Measurements from ENCODE around the gene KRT72. TPM values are rescaled to one million over a fixed set of nuclear protein-coding genes. Genes with fewer than 3 reads are reported as not detected.
A peak's percentile ranks its signal among the peaks of the same experiment; 100 is the strongest.

KRT72 gene
- total RNA-seq, 1 experiment from 2014 or later, result not detected

- Histone ChIP-seq H3K27me3 (replicated peaks) (peaks cover 9% of the 10 kb centered on the region; the same call in 1 of the 2 replicates), H3K27ac (no peak overlapping the region), H3K36me3 (no peaks in the 10 kb centered on the region)
These were observed 55.1 kb downstream of the KRT72 start for GRCh38 chr12:52546126-52546525.

GRCh38 chr12:52543985-52544883, 57.0 kb downstream of the KRT72 start:
- no peak overlapping the region for H3K4me3 ChIP-seq
- no peak overlapping the region for H3K27ac ChIP-seq
- H3K27me3 ChIP-seq (replicated peaks), result no peaks in the 10 kb centered on the region
- H3K9me3 ChIP-seq (replicated peaks), result no peaks in the 10 kb centered on the region
- no peaks in the 10 kb centered on the region for H3K36me3 ChIP-seq
- peaks cover 3% of the 10 kb centered on the region for H3K4me1 ChIP-seq (replicated peaks)
- no peak for DNase-seq (ENCODE audit: low read depth in 1 of 2, low spot score in 2 of 2)

More at GRCh38 chr12:52546126-52546525, 55.1 kb downstream of the KRT72 start:
- no peaks in the 10 kb centered on the region for H3K9me3 ChIP-seq (replicated peaks)
- H3K4me3 ChIP-seq, result no peak overlapping the region
- no peaks in the 10 kb centered on the region for H3K4me1 ChIP-seq (replicated peaks)
- DNase-seq (ENCODE audit: low read depth in 1 of 2, low spot score in 2 of 2), result no peak

GRCh38 chr12:52542785-52543318, 58.4 kb downstream of the KRT72 start:
- H3K27ac ChIP-seq, result no peak overlapping the region
- H3K36me3 ChIP-seq, result no peaks in the 10 kb centered on the region
- H3K4me1 ChIP-seq (replicated peaks), result peaks cover 14% of the 10 kb centered on the region
- H3K9me3 ChIP-seq (replicated peaks), result no peaks in the 10 kb centered on the region
- H3K27me3 ChIP-seq (replicated peaks), result no peaks in the 10 kb centered on the region
- no peak for DNase-seq (ENCODE audit: low read depth in 1 of 2, low spot score in 2 of 2)
- H3K4me3 ChIP-seq, result no peak overlapping the region

DNA sequence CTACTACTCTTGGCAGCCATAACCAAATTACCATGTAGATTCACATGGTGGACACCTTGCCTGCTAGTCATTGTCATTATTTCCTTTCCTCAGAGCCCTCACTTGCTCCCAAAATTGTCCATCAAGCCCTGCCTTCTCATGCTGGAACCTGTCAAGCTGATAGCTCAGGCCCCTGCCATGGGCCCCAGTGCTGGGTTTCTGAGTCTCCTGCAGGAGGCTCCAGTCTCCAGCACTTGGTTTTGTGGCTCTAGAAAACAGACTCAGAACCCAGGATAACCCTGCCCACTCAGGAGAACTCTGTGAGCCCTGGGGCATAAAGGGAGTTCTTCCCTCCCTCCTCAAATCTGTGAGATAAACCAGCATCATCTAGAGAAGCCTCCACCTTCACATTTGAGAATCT, 59.1 kb downstream of the KRT72 start:
- no peak for DNase-seq (ENCODE audit: low read depth in 1 of 2, low spot score in 2 of 2)
- no peak overlapping the region for H3K4me3 ChIP-seq
- no peaks in the 10 kb centered on the region for H3K27me3 ChIP-seq (replicated peaks)
- H3K27ac ChIP-seq, result no peak overlapping the region
- H3K9me3 ChIP-seq (replicated peaks), result no peaks in the 10 kb centered on the region
- H3K4me1 ChIP-seq (replicated peaks), result peaks cover 14% of the 10 kb centered on the region
- H3K36me3 ChIP-seq, result no peaks in the 10 kb centered on the region

DNA sequence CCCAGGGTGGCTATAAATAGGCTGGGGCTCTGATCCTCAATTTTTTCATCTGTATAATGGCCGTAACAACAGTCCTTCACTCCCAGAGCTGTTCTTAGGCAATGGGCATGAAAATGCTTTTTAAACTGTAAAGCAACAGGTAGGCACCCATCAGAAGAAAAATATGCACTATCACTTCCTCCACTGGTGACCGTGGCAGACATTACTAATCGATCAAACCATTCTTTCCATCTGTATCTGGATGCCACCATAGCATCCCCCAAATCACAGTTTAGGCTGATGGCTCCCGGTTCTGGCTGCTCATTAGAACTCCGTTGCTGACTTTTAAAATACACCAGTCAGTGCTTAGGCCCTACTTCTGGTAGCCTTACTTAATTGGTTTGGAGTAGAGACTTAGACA, 59.6 kb downstream of the KRT72 start:
- Histone ChIP-seq H3K27me3 (replicated peaks) (no peaks in the 10 kb centered on the region), H3K27ac (no peak overlapping the region), H3K9me3 (replicated peaks) (no peaks in the 10 kb centered on the region), H3K4me1 (replicated peaks) (peaks cover 14% of the 10 kb centered on the region), H3K4me3 (no peak overlapping the region), H3K36me3 (no peaks in the 10 kb centered on the region)
- no peak for DNase-seq (ENCODE audit: low read depth in 1 of 2, low spot score in 2 of 2)

DNA sequence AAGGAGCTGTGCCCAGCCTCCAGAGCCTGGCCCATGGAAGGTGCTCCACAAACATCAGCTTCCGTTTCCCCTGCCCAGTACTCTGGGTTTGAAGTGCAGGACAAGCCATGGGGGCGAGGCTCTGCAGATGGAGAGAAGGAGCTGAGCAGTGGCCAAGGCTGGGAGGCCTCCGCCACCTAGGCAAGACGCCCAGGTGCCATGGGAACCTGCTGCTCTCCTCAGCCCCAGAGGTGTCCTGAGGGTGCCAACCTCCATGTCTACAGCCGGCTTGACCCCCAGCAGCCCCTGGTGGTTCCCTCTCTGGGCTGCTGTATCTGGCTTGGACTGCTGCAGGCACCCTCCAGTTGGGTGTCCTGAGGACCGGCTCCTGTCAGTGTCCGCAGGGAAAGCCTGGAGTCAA, 60.7 kb downstream of the KRT72 start:
- Histone ChIP-seq H3K27ac (no peak overlapping the region), H3K4me3 (no peak overlapping the region), H3K27me3 (replicated peaks) (0 out of 2 replicates have a peak, but pooled peaks cover 7% of the 10 kb centered on the region), H3K9me3 (replicated peaks) (no peaks in the 10 kb centered on the region), H3K36me3 (no peaks in the 10 kb centered on the region), H3K4me1 (replicated peaks) (peaks cover 14% of the 10 kb centered on the region)
- no peak for DNase-seq (ENCODE audit: low read depth in 1 of 2, low spot score in 2 of 2)

DNA sequence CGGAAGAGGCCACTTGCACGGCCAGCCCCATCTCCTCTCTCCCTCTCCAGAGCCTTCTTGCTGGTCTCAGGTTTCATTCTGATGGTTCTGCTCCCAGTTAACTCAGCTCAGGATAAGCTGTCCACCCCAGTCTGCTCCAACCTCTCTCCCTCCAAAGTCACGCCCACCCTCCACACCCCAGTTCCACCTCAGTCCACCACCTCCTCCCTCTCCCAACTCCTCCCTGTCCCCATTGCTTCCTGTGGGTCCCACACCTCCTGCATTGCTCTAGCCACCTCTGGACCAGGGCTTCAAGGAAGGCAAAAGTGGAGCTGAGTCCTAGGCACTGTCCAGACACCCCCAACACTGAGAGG, 61.5 kb downstream of the KRT72 start:
- H3K9me3 ChIP-seq (replicated peaks), result no peaks in the 10 kb centered on the region
- H3K4me1 ChIP-seq (replicated peaks), result peaks cover 14% of the 10 kb centered on the region
- 0 out of 2 replicates have a peak, but pooled peaks cover 7% of the 10 kb centered on the region for H3K27me3 ChIP-seq (replicated peaks)
- no peak for DNase-seq (ENCODE audit: low read depth in 1 of 2, low spot score in 2 of 2)
- H3K4me3 ChIP-seq, result no peak overlapping the region
- no peaks in the 10 kb centered on the region for H3K36me3 ChIP-seq
- H3K27ac ChIP-seq, result no peak overlapping the region

DNA sequence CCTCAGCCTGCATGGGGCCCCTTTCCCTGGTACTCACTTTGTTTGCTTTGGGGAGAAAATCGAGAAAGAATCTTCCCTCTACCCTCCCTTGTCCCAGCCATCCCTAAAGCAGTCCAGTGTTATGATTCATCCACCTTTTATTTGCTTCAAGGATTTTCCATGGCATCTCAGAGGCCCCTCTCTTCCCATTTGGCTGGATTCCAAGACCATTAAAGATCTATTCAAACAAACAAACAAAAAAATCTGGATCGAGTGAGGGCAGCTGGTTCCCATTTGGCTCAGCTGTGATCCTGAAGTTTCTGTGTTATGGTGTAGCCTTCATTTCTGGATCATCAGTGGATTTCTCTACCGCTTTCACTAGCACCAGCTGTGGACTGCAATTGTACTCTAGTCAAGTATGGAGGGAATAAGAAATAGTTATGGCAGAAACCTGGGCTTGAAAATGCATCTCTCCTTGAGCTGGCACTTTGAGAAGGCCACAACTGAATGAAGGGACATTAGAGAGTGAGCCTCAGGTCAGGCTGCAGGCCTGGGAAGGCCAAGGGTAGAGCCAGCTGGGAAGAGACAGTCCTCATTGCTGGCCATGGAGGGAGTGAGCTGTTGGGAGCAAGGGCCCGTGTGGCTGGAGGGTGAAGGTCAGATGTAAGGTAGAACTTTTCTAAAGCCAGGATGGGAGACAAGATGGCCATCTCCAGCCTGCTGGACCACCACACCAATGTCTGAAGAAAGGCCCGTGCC, 62.0 kb downstream of the KRT72 start:
- peak in 1 of 2 experiments; percentile 62 for DNase-seq (ENCODE audit: low read depth in 1 of 2, low spot score in 2 of 2)
- Histone ChIP-seq H3K4me3 (no peak overlapping the region), H3K9me3 (replicated peaks) (no peaks in the 10 kb centered on the region), H3K36me3 (no peaks in the 10 kb centered on the region), H3K4me1 (replicated peaks) (peaks cover 14% of the 10 kb centered on the region), H3K27me3 (replicated peaks) (0 out of 2 replicates have a peak, but pooled peaks cover 7% of the 10 kb centered on the region), H3K27ac (no peak overlapping the region)

- no peak overlapping the region for H3K27ac ChIP-seq
- H3K36me3 ChIP-seq, result no peaks in the 10 kb centered on the region
- H3K9me3 ChIP-seq (replicated peaks), result no peaks in the 10 kb centered on the region
- H3K4me3 ChIP-seq, result no peak overlapping the region
- H3K27me3 ChIP-seq (replicated peaks), result 0 out of 2 replicates have a peak, but pooled peaks cover 7% of the 10 kb centered on the region
- H3K4me1 ChIP-seq (replicated peaks), result peaks cover 14% of the 10 kb centered on the region
- DNase-seq (ENCODE audit: low read depth in 1 of 2, low spot score in 2 of 2), result no peak
These were observed 64.2 kb downstream of the KRT72 start for GRCh38 chr12:52537101-52537500.

Other genes starting within 250 kb of the KRT72 start
- not detected in 2 replicates for gene KRT85, start 234.0 kb downstream of the KRT72 start, total RNA-seq (2014; rRNA removed; shearing (Covaris generic))
- not detected in 2 replicates for gene KRT84, start 215.8 kb downstream of the KRT72 start, total RNA-seq (2014; rRNA removed; shearing (Covaris generic))
- gene KRT82, start 195.1 kb downstream of the KRT72 start, total RNA-seq (2014; rRNA removed; shearing (Covaris generic)), result not detected in 2 replicates
- gene KRT75, start 167.1 kb downstream of the KRT72 start, total RNA-seq (2014; rRNA removed; shearing (Covaris generic)), result not detected in 2 replicates
- not detected in 2 replicates for gene KRT6B, start 149.3 kb downstream of the KRT72 start, total RNA-seq (2014; rRNA removed; shearing (Covaris generic))
- not detected in 2 replicates for gene KRT6C, start 127.7 kb downstream of the KRT72 start, total RNA-seq (2014; rRNA removed; shearing (Covaris generic))
- not detected in 2 replicates for gene KRT6A, start 108.2 kb downstream of the KRT72 start, total RNA-seq (2014; rRNA removed; shearing (Covaris generic))
- not detected in 2 replicates for gene KRT5, start 81.1 kb downstream of the KRT72 start, total RNA-seq (2014; rRNA removed; shearing (Covaris generic))
- gene KRT71, start 48.3 kb downstream of the KRT72 start, total RNA-seq (2014; rRNA removed; shearing (Covaris generic)), result not detected in 2 replicates
- gene KRT74, start 27.6 kb downstream of the KRT72 start, total RNA-seq (2014; rRNA removed; shearing (Covaris generic)), result not detected in 2 replicates
- not detected in 2 replicates for gene KRT73, start 17.1 kb upstream of the KRT72 start, total RNA-seq (2014; rRNA removed; shearing (Covaris generic))
- gene KRT2, start 50.7 kb upstream of the KRT72 start, total RNA-seq (2014; rRNA removed; shearing (Covaris generic)), result not detected in 2 replicates
- gene KRT1, start 78.9 kb upstream of the KRT72 start, total RNA-seq (2014; rRNA removed; shearing (Covaris generic)), result 1.00 TPM in 1 of 2 replicates, not detected in the other
- not detected in 2 replicates for gene KRT77, start 102.1 kb upstream of the KRT72 start, total RNA-seq (2014; rRNA removed; shearing (Covaris generic))
- 0.21 TPM in 1 of 2 replicates, not detected in the other for gene KRT76, start 175.9 kb upstream of the KRT72 start, total RNA-seq (2014; rRNA removed; shearing (Covaris generic))
- gene KRT3, start 194.7 kb upstream of the KRT72 start, total RNA-seq (2014; rRNA removed; shearing (Covaris generic)), result 0.08 TPM in 1 of 2 replicates, not detected in the other
- gene KRT4, start 212.7 kb upstream of the KRT72 start, total RNA-seq (2014; rRNA removed; shearing (Covaris generic)), result not detected in 2 replicates
- 0.08 and 1.1 TPM in 2 replicates for gene KRT79, start 232.8 kb upstream of the KRT72 start, total RNA-seq (2014; rRNA removed; shearing (Covaris generic))
- gene KRT78, start 247.5 kb upstream of the KRT72 start, total RNA-seq (2014; rRNA removed; shearing (Covaris generic)), result 0.21 TPM in 1 of 2 replicates, not detected in the other